Germinal center (tissue), 1 donor: ENCODE measurements around the gene ARL5A.
A peak's percentile ranks its signal among the peaks of the same experiment; 100 is the strongest.
"Not testable (repeated sequence)": the region's sequence is repeated elsewhere in the genome, so short reads cannot be mapped to it uniquely, and the experiment has no call there.

Experiments
- DNase-seq: peaks from one replicate; pipeline ENCODE4 v3.0.0; 2012; ENCODE audit warnings: mixed read lengths, low spot score

The ARL5A gene

GRCh38 chr2:151828143-151828889 is at the start of gene ARL5A:
Gene ARL5A, minus strand, starts transcription at chr2:151828421. Its CDS starts 245 bp downstream, at chr2:151828176.
- peak; percentile 97 for DNase-seq

- DNase-seq, result not testable (repeated sequence)
Observed at GRCh38 chr2:151875631-151876030, 47.4 kb upstream of the ARL5A start.

GRCh38 chr2:151872463-151872862 is 44.2 kb upstream of the ARL5A start:
- DNase-seq, result no peak

- no peak for DNase-seq
Observed at GRCh38 chr2:151869291-151869690, 41.1 kb upstream of the ARL5A start.

DNA sequence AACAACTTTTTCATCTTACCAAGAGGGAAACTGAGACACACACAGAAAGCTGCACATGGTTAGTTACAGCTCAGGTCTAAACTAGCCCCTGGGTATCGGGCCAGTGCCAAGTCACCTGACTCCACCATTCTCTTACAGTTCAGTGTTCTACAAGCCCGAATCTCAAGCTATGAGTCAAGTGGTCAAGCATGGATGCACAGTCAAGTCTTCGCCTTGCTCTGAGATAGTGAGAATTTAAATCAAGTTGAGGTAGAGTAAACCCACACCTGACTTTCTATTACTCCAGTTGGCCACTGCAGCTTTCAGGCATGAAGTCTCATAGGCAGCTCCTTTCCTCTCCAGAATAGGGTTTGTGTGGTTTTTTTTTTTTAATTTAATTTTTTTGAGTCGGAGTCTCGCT is 34.5 kb upstream of the ARL5A start:
- peak; percentile 45 for DNase-seq

DNA sequence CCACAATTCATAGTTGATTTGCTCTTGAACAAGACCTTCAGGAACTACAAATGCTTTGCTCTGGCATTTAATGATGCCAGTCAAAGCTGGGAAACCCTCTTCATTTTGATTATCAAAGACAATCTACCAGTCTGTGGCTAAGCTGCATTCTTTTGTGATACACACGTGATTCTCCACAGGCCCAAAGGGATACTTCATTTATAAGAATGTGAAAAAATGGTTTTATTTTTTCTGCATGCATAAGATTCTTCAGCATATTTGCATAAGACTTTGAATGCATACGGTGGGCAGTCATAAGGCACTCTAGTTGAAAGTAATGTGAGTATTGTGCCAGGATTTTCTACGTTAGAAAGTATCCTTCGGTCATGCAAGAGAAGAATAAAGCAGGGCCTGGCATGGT is 33.0 kb upstream of the ARL5A start:
- DNase-seq, result no peak

GRCh38 chr2:151860613-151861146 is 32.5 kb upstream of the ARL5A start:
- no peak for DNase-seq

DNA sequence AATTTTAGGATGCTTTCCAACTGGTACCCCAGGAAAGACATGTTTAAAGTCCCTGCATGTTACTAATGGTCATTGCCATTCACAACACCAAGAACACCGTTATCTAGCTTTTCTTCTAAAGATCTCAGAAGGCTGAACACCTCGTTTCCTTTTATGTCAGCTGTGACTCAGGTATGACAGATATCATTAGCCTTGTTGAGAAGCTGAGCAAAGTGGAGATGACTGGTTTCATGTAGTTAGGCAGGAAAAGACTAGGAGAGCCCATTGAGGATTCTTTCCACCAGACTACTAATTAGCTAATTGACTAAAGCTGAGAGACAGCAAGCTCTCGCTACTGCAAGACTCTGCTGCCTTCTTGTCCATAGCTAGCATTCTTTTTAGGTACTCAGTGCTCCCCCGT is 32.0 kb upstream of the ARL5A start:
- DNase-seq, result no peak

- no peak for DNase-seq
Observed at GRCh38 chr2:151857650-151858049, 29.4 kb upstream of the ARL5A start.

DNA sequence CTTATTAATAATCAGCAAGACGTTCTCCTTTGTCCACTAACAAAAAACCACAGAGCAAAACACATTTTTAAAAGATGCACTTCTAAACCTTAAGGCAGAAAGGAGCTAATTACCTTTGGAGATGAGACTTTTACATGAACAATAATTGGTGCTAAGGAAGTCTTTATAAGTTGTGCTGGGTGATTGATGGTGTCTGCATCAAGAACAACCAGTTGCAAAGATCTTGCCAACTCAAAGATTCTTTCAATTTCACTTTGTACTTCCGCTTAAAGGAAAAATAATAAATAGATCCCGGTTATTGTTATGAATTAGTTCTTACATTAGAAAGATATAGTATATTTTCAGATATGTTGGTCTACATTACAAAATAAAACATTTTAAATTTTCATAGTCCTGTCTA is 26.9 kb upstream of the ARL5A start:
- DNase-seq, result no peak

GRCh38 chr2:151853070-151853758 is 25.0 kb upstream of the ARL5A start:
- DNase-seq, result no peak

GRCh38 chr2:151852260-151853069 is 24.2 kb upstream of the ARL5A start:
- DNase-seq, result no peak

DNA sequence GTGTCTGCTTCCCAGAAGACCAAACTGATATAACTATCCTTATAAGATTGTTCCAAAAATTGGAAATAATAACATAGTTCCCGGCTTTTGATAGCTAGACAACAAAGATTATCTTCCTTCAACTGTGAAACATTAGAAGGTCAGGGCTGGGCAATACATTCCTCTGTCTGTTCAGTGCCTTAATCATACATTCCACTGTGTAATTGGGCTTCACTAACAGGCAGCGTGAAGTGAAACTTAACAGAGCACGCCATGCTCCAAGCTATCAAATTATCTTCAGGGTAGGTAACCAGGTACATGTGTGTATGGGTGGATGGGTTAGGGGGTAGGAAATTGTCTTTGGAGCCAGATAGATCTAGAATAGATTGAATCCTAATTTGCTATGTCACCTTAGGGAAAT is 23.5 kb upstream of the ARL5A start:
- DNase-seq, result no peak

DNA sequence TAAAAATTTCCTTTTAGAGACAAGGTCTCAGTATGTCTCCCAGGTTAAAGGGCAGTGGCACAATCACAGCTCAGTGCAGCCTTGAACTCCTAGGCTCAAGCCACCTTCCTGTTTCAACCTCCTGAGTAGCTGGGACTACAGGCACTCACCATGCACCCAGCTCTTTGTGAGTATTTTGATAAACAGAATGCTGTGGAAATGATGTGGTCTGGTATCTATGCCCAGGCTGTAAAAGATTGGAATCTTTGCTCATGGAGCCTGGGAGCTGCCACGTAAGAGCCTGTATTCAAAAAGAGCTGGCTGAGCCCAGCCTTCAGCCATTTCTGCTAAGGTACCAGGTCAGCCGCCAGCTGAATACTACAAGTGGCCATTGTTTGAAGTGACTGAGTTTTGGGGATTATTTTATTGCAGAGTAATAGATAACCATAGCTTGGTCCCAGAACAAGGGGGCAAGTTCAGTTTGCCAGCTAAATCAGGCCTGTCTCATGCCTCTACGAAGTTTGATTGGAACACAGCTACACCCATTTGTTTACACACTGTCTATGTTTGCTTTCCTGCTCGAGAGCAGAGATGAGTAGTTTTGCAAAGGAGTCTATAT is 21.3 kb upstream of the ARL5A start:
- no peak for DNase-seq

DNA sequence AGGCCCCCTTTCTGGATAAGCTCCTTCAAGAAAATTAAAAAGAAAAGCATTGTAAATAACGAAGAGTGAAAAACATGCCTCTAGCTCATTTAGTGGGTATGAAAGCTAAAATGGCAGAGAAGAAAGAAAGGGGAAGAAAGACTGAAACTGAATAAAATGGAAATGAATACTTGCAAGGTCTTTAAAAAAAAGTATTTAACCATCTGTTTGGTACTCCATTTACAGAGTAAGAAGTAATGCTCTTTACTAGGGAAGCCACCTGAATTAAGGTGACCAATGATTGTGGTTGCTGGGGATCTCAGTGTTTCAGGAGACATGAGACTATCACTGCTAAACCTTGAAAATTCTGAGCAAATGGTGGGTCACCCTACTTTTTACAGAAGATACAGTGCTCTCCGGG is 17.7 kb upstream of the ARL5A start:
- no peak for DNase-seq

DNA sequence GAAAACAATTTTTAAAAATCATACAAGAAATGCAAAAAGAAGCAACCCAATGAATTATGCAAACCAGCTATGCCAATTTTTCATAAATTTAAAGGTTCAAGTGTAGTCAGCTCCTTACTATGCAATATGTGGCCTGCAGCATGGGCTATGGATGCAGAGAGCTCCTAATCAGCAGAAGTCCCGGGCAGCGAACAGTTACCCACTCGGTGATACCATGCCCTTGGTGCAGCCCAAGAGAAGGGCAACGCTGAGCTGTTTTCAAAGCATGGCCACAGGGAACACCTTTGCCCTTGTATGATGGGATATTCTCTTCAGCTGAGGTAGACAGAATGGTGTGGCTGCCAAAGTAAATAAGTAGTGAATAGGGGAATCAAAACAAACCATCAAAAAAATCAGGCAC is 17.3 kb upstream of the ARL5A start:
- no peak for DNase-seq

DNA sequence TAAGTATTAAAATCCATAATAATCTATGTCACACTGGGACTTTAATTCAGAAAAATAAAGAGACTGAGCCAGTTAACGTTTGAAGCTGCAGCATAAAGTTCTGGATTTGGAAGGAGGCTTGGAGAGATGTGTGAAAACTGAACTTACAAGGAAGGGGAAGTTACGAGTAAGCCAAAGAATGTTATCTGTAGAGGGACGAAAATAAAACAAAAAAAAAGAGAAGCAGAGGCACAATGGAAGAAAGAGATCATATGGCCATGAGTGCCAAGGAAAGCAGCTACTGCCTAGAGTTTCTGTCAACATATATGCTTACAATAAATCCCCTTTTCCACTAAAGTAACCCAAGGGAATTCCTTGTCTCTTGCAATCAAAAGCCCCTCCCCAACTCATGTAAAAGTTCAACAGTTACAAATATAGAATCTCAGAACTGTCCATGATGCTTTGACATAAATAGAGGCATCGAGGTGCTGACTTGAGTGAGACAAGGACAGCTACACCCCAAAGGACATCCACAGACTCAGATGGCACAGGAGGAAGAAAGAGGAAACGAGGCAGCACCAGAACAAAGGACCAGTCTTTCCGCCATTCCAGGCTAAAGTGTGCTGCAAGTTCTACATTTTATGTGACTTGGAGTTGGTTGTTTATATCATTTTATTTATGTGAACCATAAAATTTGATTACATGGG is 16.1 kb upstream of the ARL5A start:
- DNase-seq, result no peak

DNA sequence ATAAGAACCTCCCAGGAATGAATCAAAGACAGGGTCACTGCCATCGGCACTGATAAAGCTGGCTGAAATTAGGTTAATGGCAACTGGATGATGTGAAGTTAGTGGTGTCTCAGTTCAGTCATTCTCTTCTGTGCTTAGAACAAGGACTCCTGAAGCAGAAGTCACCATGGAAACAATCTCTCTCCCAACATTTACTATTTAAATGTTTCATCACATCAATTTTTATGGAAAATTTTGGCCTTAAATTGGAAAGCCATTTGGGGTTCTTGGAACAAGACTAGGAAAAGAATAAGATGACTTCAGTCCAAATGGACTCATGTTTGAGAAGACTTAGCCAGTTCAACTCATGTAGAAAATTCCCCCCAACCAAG is 15.5 kb upstream of the ARL5A start:
- no peak for DNase-seq

DNA sequence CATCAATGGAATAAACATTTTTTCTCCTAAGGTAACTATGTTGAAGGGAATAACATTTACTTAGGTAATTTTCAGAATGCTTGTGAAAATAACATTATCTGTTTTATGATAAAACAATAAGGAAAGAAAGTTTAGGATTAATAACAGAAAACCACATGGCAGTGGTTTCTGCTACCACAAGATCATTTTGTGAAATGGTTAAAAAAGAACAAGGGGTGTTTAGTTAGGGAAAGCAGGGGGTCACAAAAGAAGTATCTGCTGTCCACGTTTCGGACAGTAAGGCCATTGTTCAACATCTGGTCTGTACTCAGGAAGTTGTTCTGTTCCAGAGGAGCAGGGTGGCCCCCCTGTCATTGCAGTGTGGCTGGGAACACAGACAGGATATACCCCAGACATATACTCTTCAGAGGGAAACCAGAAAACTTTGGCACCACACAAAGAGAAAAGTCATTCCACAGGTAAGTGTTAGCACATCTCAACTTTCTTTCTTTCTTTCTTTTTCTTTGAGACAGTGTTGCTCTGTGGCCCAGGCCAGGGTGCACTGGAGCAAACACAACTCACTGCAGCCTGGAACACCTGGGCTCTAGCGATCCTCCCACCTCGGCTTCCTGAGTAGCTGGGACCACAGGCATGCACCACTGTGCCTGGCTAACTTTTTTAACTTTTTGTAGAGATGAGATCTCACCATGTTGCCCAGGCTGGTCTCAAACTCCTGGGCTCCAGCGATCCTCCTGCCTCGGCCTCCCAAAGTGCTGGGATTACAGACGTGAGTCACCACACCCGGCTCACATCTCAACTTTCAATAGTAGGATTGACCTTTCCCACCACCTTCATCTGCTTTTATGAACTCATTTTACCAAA is 14.8 kb upstream of the ARL5A start:
- no peak for DNase-seq

DNA sequence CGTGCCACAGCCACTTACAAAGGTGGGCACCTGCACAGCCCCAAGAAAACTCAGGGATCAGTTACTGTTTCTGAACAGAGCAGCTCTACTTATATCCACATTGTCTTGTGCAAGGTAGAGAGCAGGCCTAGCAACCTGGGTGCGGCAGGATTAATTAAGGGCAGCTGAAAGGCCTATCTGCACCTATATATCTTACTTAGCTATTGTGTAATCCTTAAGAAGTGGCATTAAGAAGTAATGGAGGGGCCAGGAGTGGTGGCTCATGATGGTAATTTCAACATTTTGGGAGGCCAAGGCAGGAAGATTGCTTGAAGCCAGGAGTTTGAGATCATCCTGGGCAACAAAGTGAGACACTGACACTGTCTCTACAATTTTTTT is 12.8 kb upstream of the ARL5A start:
- no peak for DNase-seq
